Ascending aorta (tissue), 2 donors: ENCODE results near the gene NCOA7. TPM values are rescaled to one million over a fixed set of nuclear protein-coding genes. Genes with fewer than 3 reads are reported as not detected.

Source experiments
- DNase-seq, 2 donors: peaks; one replicate each; pipeline ENCODE4 v3.0.0-alpha.2; 2019; ENCODE audit warnings: low spot score in 2 of 2
- H3K27ac ChIP-seq, 2 donors: fragments of 200-600 bp; sonication (generic); one replicate each; pipeline ENCODE4 v1.5.1; 2016 to 2017; ENCODE audit warnings: mild to moderate bottlenecking in 1 of 2
- H3K27me3 ChIP-seq: fragments of 200-600 bp; sonication (generic); one replicate; pipeline ENCODE4 v1.5.1; 2017
- H3K36me3 ChIP-seq, 2 donors: fragments of 200-600 bp; sonication (generic); one replicate each; pipeline ENCODE4 v1.5.1; 2016
- H3K4me1 ChIP-seq, 2 donors: fragments of 200-600 bp; sonication (generic); one replicate each; pipeline ENCODE4 v1.5.1; 2016 to 2017; ENCODE audit warnings: mild to moderate bottlenecking in 1 of 2
- H3K4me3 ChIP-seq, 2 donors: fragments of 200-600 bp; sonication (generic); one replicate each; pipeline ENCODE4 v1.5.1; 2016 to 2017; ENCODE audit warnings: mild to moderate bottlenecking in 1 of 2
- H3K9me3 ChIP-seq, 2 donors: fragments of 200-600 bp; sonication (generic); one replicate each; pipeline ENCODE4 v1.5.1; 2016
- intact Hi-C: fragments of 100-400 bp; cut with DNase I; formaldehyde crosslinking; loops from one replicate; pipeline ENCODE4 v1.15.1; 2023
- total RNA-seq: library from RNA; depleted of rRNA; stranded (reverse); fragments of >200 nt; gene quantifications from one replicate; pipeline ENCODE4 v1.1.0, GENCODE V29; 2016
- TF ChIP-seq, protein P1 (sequence below), 3 experiments: fragments of 200-600 bp in 2 of 3; fragments of 450-650 bp in 1 of 3; sonication (generic) in 2 of 3; IDR thresholded peaks; one replicate each; pipeline ENCODE4 v1.5.1; 2016 to 2019; ENCODE audit warnings: antibody characterized with exemption in 3 of 3, mild to moderate bottlenecking in 1 of 3, moderate library complexity in 1 of 3

Gene NCOA7
- total RNA-seq, 1 donor from 2014 or later = 37.4 TPM

DNA sequence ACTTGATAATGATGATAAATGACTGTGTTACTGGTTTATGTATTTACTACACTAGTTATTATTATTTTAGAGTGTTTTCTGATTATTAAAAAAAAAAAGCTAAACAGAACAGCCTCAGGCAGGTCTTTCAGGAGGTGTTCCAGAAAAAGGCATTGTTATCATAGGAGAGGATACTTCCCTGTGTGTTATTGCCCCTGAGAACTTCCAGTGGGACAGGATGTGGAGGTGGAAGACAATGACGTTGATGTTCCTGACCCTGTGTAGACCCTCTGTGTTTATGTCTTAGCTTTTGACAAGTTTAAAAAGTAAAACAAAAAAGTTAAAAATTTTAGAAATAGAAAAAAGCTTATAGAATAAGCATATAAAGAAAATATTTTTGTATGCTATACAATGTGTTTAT lies 49.1 kb downstream of the NCOA7 start:
- no peak for DNase-seq
- H3K4me3 ChIP-seq = no peak overlapping the region
- H3K27me3 ChIP-seq = no peaks in the 10 kb centered on the region
- peaks cover 0 to under 1% of the 10 kb centered on the region in 2 donors for H3K4me1 ChIP-seq
- H3K36me3 ChIP-seq = no peaks in the 10 kb centered on the region
- H3K9me3 ChIP-seq = no peaks in the 10 kb centered on the region
- no peak overlapping the region for H3K27ac ChIP-seq
- intact Hi-C loops = no loop called here
- TF ChIP-seq, protein P1, sequence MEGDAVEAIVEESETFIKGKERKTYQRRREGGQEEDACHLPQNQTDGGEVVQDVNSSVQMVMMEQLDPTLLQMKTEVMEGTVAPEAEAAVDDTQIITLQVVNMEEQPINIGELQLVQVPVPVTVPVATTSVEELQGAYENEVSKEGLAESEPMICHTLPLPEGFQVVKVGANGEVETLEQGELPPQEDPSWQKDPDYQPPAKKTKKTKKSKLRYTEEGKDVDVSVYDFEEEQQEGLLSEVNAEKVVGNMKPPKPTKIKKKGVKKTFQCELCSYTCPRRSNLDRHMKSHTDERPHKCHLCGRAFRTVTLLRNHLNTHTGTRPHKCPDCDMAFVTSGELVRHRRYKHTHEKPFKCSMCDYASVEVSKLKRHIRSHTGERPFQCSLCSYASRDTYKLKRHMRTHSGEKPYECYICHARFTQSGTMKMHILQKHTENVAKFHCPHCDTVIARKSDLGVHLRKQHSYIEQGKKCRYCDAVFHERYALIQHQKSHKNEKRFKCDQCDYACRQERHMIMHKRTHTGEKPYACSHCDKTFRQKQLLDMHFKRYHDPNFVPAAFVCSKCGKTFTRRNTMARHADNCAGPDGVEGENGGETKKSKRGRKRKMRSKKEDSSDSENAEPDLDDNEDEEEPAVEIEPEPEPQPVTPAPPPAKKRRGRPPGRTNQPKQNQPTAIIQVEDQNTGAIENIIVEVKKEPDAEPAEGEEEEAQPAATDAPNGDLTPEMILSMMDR (IDR thresholded peaks at IDR 0.05) = no peak

DNA sequence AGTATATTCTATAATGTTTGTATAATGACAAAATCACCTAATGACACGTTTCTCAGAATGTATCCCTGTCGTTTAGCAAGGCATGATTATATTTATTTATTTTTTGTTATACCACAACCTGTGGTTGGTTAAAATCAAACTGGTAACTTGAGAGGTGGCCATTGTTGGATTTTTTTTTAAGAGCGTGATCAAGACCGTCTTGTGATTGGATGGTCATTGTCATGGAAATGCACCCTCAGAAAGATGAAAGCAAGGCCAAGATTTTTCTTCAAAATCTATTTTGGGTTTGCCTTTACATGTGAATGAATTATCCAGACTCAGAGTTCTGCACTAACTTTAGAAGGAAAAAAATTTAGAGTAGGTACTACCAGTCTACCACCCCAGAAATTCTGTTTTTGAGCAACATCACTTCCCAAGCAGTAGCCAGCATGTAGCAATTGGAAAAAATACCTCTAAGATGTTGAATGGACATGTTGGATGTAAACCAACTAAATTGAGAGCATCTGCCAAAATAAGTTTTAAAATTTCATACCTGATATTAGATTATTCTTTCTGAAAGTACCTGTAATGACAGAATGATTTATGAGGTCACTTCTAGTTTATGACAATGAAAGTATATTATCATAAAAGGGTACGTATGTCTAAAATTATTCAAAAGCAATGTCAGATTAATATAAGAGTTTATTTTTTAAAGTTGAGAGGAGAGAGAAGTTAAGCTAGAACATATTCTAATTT lies 50.8 kb downstream of the NCOA7 start:
- H3K9me3 ChIP-seq = no peaks in the 10 kb centered on the region
- no peak for DNase-seq
- no peaks in the 10 kb centered on the region for H3K36me3 ChIP-seq
- no peak overlapping the region for H3K4me3 ChIP-seq
- H3K4me1 ChIP-seq = no peaks in the 10 kb centered on the region
- intact Hi-C loops = no loop called here
- TF ChIP-seq, protein P1 (IDR thresholded peaks at IDR 0.05) = no peak
- H3K27ac ChIP-seq = no peak overlapping the region
- no peaks in the 10 kb centered on the region for H3K27me3 ChIP-seq

GRCh38 chr6:125842091-125842626 lies 51.4 kb downstream of the NCOA7 start:
- H3K36me3 ChIP-seq = no peaks in the 10 kb centered on the region
- H3K27ac ChIP-seq = no peak overlapping the region
- no peak overlapping the region for H3K4me3 ChIP-seq
- H3K4me1 ChIP-seq = no peaks in the 10 kb centered on the region
- H3K9me3 ChIP-seq = no peaks in the 10 kb centered on the region
- TF ChIP-seq, protein P1 (IDR thresholded peaks at IDR 0.05) = no peak
- DNase-seq = no peak
- intact Hi-C loops = no loop called here
- no peaks in the 10 kb centered on the region for H3K27me3 ChIP-seq

- no peak for DNase-seq
- Histone ChIP-seq H3K4me1 (no peaks in the 10 kb centered on the region), H3K27me3 (no peaks in the 10 kb centered on the region), H3K4me3 (no peak overlapping the region), H3K27ac (no peak overlapping the region), H3K9me3 (no peaks in the 10 kb centered on the region), H3K36me3 (no peaks in the 10 kb centered on the region)
- TF ChIP-seq, protein P1 (IDR thresholded peaks at IDR 0.05) = no peak
- intact Hi-C loops = no loop called here
Measured at GRCh38 chr6:125843593-125843992, 52.8 kb downstream of the NCOA7 start.

- DNase-seq = no peak
- Histone ChIP-seq H3K4me1 (no peaks in the 10 kb centered on the region), H3K36me3 (no peaks in the 10 kb centered on the region), H3K27ac (no peak overlapping the region), H3K27me3 (no peaks in the 10 kb centered on the region), H3K4me3 (no peak overlapping the region), H3K9me3 (no peaks in the 10 kb centered on the region)
- intact Hi-C loops = no loop called here
- TF ChIP-seq, protein P1 (IDR thresholded peaks at IDR 0.05) = no peak
Measured at GRCh38 chr6:125844989-125845388, 54.2 kb downstream of the NCOA7 start.
